Mesothelial cell of epicardium (in vitro differentiated cells): Measurements from ENCODE around the gene MVK. TPM values are rescaled to one million over a fixed set of nuclear protein-coding genes. Genes with fewer than 3 reads are reported as not detected.

ENCODE experiments used
- DNase-seq, 2 experiments: peaks; one replicate each; pipeline ENCODE4 v3.0.0; 2021; ENCODE audit warnings: low spot score in 2 of 2; ENCODE audit not compliant: unreplicated experiment in 2 of 2
- H3K27ac Mint-ChIP-seq: 2 replicates; pipeline ENCODE4 v1.8.0; 2021; ENCODE audit warnings: mixed read lengths
- H3K27me3 Mint-ChIP-seq: 2 replicates; pipeline ENCODE4 v1.8.0; 2021; ENCODE audit warnings: low read depth, mixed read lengths
- H3K36me3 Mint-ChIP-seq: 2 replicates; pipeline ENCODE4 v1.8.0; 2021; ENCODE audit warnings: mixed read lengths
- H3K4me1 Mint-ChIP-seq: 2 replicates; pipeline ENCODE4 v1.8.0; 2021; ENCODE audit warnings: mixed read lengths
- H3K4me3 Mint-ChIP-seq: 2 replicates; pipeline ENCODE4 v1.8.0; 2021; ENCODE audit warnings: mild to moderate bottlenecking, moderate library complexity, mixed read lengths
- H3K9me3 Mint-ChIP-seq: 2 replicates; pipeline ENCODE4 v1.8.0; 2021; ENCODE audit warnings: mixed read lengths
- total RNA-seq: library from RNA; stranded (reverse); gene quantifications from 3 replicates; pipeline ENCODE4 v1.2.1, GENCODE V29; 2021
- TF ChIP-seq, protein P1 (sequence below): fragments of 200-600 bp; sonication (generic); IDR thresholded peaks from one replicate; pipeline ENCODE4 v1.5.0; 2021; ENCODE audit warnings: antibody characterized with exemption; ENCODE audit not compliant: unreplicated experiment

MVK gene
- total RNA-seq, 1 donor from 2014 or later = 18.0 TPM

DNA sequence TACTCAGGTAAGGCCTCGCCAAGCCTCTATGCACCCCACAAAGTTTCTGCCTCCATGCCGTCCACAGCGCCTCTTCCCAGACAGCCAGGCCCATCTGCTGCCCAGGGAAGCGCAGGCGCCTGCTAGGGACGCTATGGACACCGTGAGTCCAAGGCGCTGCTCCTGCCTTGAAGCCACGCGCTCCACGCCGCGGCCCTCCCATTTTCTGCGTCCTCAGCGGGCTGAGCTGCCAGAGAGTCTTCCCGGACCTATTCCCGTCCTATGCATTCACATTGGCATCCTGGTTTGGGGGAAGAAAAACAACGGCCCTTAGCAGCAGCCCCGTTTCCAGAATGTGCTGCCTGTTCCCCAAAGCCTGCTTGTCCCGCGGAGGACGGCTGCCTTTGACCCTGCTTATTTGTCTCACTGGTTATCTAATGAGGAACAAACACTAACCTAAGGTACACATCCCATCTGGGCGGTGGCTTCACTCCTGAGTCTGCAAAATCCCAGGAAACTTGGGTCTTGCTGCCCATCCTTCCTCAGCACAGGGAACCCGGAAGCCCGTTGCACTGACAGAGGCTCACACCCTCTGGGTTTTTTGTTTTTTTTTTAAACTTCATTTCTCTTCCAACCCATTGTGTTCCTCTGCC, 38.2 kb upstream of the MVK start:
- Mint-ChIP-seq H3K27ac (no peak overlapping the region), H3K27me3 (no peaks in the 10 kb centered on the region), H3K36me3 (peaks cover 29% of the 10 kb centered on the region), H3K4me1 (peaks cover 7% of the 10 kb centered on the region), H3K4me3 (no peak overlapping the region), H3K9me3 (no peaks in the 10 kb centered on the region)
- TF ChIP-seq, protein P1, sequence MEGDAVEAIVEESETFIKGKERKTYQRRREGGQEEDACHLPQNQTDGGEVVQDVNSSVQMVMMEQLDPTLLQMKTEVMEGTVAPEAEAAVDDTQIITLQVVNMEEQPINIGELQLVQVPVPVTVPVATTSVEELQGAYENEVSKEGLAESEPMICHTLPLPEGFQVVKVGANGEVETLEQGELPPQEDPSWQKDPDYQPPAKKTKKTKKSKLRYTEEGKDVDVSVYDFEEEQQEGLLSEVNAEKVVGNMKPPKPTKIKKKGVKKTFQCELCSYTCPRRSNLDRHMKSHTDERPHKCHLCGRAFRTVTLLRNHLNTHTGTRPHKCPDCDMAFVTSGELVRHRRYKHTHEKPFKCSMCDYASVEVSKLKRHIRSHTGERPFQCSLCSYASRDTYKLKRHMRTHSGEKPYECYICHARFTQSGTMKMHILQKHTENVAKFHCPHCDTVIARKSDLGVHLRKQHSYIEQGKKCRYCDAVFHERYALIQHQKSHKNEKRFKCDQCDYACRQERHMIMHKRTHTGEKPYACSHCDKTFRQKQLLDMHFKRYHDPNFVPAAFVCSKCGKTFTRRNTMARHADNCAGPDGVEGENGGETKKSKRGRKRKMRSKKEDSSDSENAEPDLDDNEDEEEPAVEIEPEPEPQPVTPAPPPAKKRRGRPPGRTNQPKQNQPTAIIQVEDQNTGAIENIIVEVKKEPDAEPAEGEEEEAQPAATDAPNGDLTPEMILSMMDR = no peak
- no peak for DNase-seq

- Mint-ChIP-seq H3K9me3 (no peaks in the 10 kb centered on the region), H3K4me1 (peaks cover 5% of the 10 kb centered on the region), H3K27ac (no peak overlapping the region), H3K4me3 (no peak overlapping the region), H3K36me3 (peaks cover 27% of the 10 kb centered on the region), H3K27me3 (no peaks in the 10 kb centered on the region)
- TF ChIP-seq, protein P1 = no peak
- DNase-seq = no peak
These were observed 37.7 kb upstream of the MVK start for GRCh38 chr12:109535863-109536250.

GRCh38 chr12:109537136-109537535, 36.5 kb upstream of the MVK start:
- Mint-ChIP-seq H3K27ac (no peak overlapping the region), H3K9me3 (no peaks in the 10 kb centered on the region), H3K27me3 (no peaks in the 10 kb centered on the region), H3K4me3 (no peak overlapping the region), H3K4me1 (peaks cover 5% of the 10 kb centered on the region), H3K36me3 (peaks cover 19% of the 10 kb centered on the region)
- TF ChIP-seq, protein P1 = no peak
- no peak for DNase-seq

DNA sequence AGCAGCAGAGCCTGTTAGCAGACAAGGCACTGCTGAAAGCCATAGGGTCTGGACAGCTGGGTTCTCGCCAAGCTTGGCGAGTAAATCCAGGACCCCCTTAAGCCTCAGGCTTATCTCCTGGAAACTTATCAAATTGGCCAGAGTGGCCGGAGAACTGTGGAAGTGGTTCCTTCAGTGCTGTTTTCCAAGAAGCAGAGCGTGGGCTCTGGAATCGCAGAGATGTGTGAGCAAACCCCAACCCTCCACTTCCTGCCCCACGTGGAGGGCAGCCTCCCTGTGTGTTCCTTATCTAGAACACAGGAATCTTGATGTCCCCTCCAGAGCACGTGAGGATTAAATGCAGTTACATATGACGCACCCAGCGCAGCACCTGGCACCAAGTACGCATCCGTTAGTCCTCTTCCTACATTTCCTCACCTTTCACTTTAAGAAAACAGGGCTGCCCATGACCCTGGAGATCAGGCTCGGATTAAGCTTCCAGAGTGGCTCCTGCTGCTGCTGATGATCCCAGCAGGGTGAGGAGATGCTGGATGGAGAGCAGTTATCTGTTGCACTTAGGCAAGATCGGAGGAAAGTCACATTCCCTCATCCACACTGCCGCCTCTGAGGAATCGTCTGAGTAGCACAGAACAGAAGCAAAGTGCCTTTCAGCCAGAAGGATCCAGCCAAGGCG, 35.3 kb upstream of the MVK start:
- H3K27me3 Mint-ChIP-seq = no peaks in the 10 kb centered on the region
- H3K4me3 Mint-ChIP-seq = no peak overlapping the region
- no peak overlapping the region for H3K27ac Mint-ChIP-seq
- TF ChIP-seq, protein P1 = no peak
- no peaks in the 10 kb centered on the region for H3K9me3 Mint-ChIP-seq
- peaks cover 5% of the 10 kb centered on the region for H3K4me1 Mint-ChIP-seq
- no peak for DNase-seq
- peaks cover 16% of the 10 kb centered on the region for H3K36me3 Mint-ChIP-seq

DNA sequence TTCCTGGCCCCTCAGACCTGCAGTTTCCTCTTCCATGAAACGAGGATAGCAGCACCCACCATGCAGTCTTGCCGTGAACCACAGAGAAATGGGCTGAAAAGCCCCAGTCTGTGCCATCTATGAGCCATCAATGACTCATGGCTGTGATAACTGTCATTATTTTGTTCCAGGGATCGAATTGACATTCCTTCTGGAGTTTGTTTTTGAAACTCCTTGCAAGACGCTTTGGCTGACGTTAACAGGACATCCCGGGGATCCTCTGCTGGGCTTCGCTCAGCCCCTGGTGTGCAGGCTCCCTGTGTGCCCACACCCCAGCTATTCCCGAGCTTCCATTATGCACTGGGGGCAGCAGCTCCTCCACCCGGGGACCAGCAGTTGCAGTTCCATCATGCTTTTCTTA, 34.1 kb upstream of the MVK start:
- Mint-ChIP-seq H3K36me3 (peaks cover 14% of the 10 kb centered on the region), H3K4me3 (no peak overlapping the region), H3K4me1 (peaks cover 5% of the 10 kb centered on the region), H3K27ac (no peak overlapping the region), H3K9me3 (no peaks in the 10 kb centered on the region), H3K27me3 (no peaks in the 10 kb centered on the region)
- TF ChIP-seq, protein P1 = no peak
- DNase-seq = no peak
